CD4-positive, alpha-beta T cell (primary cell): ENCODE data around the gene SEMA3F. TPM values are rescaled to one million over a fixed set of nuclear protein-coding genes. Genes with fewer than 3 reads are reported as not detected.

ENCODE experiments used
- ATAC-seq: fragments of 200-7000 bp; cut with Tn5 transposase; one replicate; pipeline ENCODE4 v1.10.0; 2022; ENCODE audit warnings: mild to moderate bottlenecking; ENCODE audit not compliant: poor library complexity
- CTCF ChIA-PET: fragments of 350-600 bp; sonication (Branson Sonifier 250); formaldehyde crosslinking; loops from one replicate; lab custom pipeline; 2021; ENCODE audit warnings: antibody characterized with exemption, inconsistent platforms; lab: Charles Lee
- POLR2A ChIA-PET: fragments of 350-600 bp; sonication (Branson Sonifier 250); formaldehyde crosslinking; loops from one replicate; lab custom pipeline; 2021; ENCODE audit warnings: antibody characterized with exemption, inconsistent platforms; lab: Charles Lee
- DNase-seq, 14 experiments: peaks; one replicate each; pipeline ENCODE4 v3.0.0-alpha.2; 2013 to 2020; ENCODE audit warnings: mixed read lengths in 2 of 14
- H3K27ac ChIP-seq, 2 donors: one replicate each; pipeline versions ENCODE4 v1.5.1 to v1.7.0; 2013; ENCODE audit warnings: low read length in 2 of 2, low read depth in 1 of 2, mild to moderate bottlenecking in 1 of 2
- H3K27me3 ChIP-seq, 2 experiments: 1 replicate in 1 of 2; 2 replicates in 1 of 2; pipeline versions ENCODE4 v1.6.1 to v1.7.0; 2013; ENCODE audit warnings: low read length in 2 of 2, control low read depth in 1 of 2, mild to moderate bottlenecking in 1 of 2, moderate library complexity in 1 of 2; ENCODE audit not compliant: insufficient read depth in 2 of 2, control insufficient read depth in 1 of 2
- H3K36me3 ChIP-seq: one replicate; pipeline ENCODE4 v1.6.1; 2013; ENCODE audit warnings: low read length, control low read depth; ENCODE audit not compliant: insufficient read depth
- H3K4me1 ChIP-seq: one replicate; pipeline ENCODE4 v1.6.1; 2013; ENCODE audit warnings: low read length, control low read depth; ENCODE audit not compliant: insufficient read depth
- H3K4me3 ChIP-seq: one replicate; pipeline ENCODE4 v1.5.1; 2013; ENCODE audit warnings: mild to moderate bottlenecking, low read length, moderate library complexity
- H3K9me3 ChIP-seq, 2 experiments: 1 replicate in 1 of 2; 2 replicates in 1 of 2; pipeline versions ENCODE4 v1.6.1 to v1.7.0; 2013; ENCODE audit warnings: low read length in 2 of 2, mild to moderate bottlenecking in 2 of 2, control low read depth in 1 of 2, moderate library complexity in 1 of 2; ENCODE audit not compliant: control insufficient read depth in 1 of 2, insufficient read depth in 1 of 2
- H3K27ac Mint-ChIP-seq: one replicate; pipeline ENCODE4 v1.8.0; 2020; ENCODE audit warnings: mixed read lengths
- H3K27me3 Mint-ChIP-seq: one replicate; pipeline ENCODE4 v1.8.0; 2021; ENCODE audit warnings: mixed read lengths
- H3K36me3 Mint-ChIP-seq: one replicate; pipeline ENCODE4 v1.8.0; 2021; ENCODE audit warnings: low read depth, mixed read lengths
- H3K4me1 Mint-ChIP-seq: one replicate; pipeline ENCODE4 v1.8.0; 2021; ENCODE audit warnings: low read depth, mixed read lengths
- H3K4me3 Mint-ChIP-seq: one replicate; pipeline ENCODE4 v1.8.0; 2020; ENCODE audit warnings: mild to moderate bottlenecking, mixed read lengths
- H3K9me3 Mint-ChIP-seq: one replicate; pipeline ENCODE4 v1.8.0; 2020; ENCODE audit warnings: mixed read lengths
- intact Hi-C, 2 experiments: fragments of 100-400 bp; cut with DNase I in 1 of 2; cut with micrococcal nuclease in 1 of 2; formaldehyde crosslinking; loops; one replicate each; pipeline versions ENCODE4 v1.15.1 to v1.9.0; 2023 to 2025; cut with DNase I, micrococcal nuclease
- total RNA-seq, 174 experiments: library from RNA in 2 of 174; stranded (reverse) in 2 of 174; gene quantifications; one replicate each; pipeline ENCODE4 v1.2.3 and lab custom pipeline; 2021 to 2026
- TF ChIP-seq, protein P1 (sequence below): fragments of 200-600 bp; IDR thresholded peaks from one replicate; pipeline ENCODE4 v1.8.0; 2022; ENCODE audit warnings: antibody characterized with exemption, mild to moderate bottlenecking

The SEMA3F gene
- total RNA-seq, 2 experiments from 2014 or later = 0.22 to 1.1 TPM

DNA sequence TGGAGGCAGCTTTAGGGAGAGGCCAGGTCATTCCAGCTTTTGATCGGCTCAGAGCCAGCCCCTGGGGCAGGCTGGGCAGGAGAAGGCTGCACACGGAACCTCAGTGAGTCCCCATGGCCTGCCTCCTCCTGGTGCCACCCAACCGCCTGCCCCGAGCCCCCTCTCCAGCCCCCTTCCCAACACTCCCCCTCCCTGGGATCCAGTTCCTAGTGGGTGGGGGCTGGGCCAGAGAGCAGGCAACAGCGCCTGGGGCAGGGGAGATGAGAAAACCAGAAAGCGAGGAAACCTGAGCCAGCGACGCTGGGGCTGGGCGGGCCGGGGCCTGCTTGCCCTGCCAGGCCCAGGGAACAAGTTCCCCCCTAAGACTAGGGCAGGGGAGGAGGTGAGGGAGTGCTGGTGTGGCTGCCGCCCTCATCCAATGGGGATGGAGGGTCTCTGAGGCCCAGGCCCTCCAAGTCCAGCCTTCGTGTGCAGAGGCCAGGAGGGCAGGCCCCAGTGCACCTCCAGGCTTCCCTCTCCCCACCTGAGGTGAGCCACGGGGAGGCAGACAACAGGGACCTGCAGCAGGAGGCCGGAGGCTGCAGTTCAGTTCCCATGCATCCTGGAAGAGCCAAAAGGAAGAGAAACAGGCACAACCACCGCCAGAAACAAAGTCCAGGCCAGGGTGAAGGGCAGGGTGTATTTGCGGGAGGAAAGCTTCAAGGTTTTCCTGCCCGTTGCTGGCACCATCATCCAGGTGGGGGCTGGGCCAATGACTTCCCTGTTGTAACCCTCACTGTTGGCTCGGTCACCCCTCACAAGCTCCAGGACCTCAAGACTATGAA is 4.0 kb upstream of the SEMA3F start:
- ATAC-seq = no peak
- Histone ChIP-seq H3K9me3 (peaks cover 0 to 2% of the 10 kb centered on the region in 2 experiments), H3K4me1 (peaks cover 14% of the 10 kb centered on the region), H3K27ac (no peak overlapping the region), H3K4me3 (no peak overlapping the region), H3K36me3 (no peaks in the 10 kb centered on the region), H3K27me3 (peaks cover 15 to 17% of the 10 kb centered on the region in 2 experiments)
- Mint-ChIP-seq H3K4me3 (no peak overlapping the region), H3K9me3 (no peaks in the 10 kb centered on the region), H3K27ac (no peak overlapping the region), H3K27me3 (peaks cover 26% of the 10 kb centered on the region), H3K4me1 (peaks cover 20% of the 10 kb centered on the region), H3K36me3 (no peaks in the 10 kb centered on the region)
- TF ChIP-seq, protein P1, sequence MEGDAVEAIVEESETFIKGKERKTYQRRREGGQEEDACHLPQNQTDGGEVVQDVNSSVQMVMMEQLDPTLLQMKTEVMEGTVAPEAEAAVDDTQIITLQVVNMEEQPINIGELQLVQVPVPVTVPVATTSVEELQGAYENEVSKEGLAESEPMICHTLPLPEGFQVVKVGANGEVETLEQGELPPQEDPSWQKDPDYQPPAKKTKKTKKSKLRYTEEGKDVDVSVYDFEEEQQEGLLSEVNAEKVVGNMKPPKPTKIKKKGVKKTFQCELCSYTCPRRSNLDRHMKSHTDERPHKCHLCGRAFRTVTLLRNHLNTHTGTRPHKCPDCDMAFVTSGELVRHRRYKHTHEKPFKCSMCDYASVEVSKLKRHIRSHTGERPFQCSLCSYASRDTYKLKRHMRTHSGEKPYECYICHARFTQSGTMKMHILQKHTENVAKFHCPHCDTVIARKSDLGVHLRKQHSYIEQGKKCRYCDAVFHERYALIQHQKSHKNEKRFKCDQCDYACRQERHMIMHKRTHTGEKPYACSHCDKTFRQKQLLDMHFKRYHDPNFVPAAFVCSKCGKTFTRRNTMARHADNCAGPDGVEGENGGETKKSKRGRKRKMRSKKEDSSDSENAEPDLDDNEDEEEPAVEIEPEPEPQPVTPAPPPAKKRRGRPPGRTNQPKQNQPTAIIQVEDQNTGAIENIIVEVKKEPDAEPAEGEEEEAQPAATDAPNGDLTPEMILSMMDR = no peak
- ChIA-PET CTCF (no interaction called here), POLR2A (no interaction called here)
- DNase-seq = no peak
- intact Hi-C loops = no loop called here

DNA sequence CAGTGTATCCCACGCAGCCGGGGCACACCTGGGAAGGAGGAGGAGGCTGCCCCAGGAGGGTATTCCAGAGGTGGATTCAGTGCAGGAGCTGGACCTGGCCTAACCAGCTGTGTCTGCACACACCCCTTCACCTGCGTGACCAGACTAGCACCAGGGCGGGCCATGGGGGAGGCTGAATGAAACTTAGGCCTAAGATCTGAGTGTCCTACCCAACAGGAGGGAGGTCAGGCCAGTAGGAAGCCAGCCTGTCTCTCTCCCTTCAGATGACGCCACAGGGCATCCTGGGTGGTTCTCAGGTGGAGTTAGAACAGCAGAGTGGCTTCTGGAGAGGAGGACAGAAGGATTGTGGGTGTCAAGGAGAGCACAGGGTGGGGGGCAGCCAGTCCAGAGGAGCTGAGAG is 3.4 kb upstream of the SEMA3F start:
- CTCF ChIA-PET = no interaction called here
- ATAC-seq (no peak), DNase-seq (no peak)
- H3K27me3 Mint-ChIP-seq = peaks cover 32% of the 10 kb centered on the region
- POLR2A ChIA-PET = no interaction called here
- H3K9me3 Mint-ChIP-seq = no peaks in the 10 kb centered on the region
- Histone ChIP-seq H3K36me3 (no peaks in the 10 kb centered on the region), H3K9me3 (peaks cover 0 to 5% of the 10 kb centered on the region in 2 experiments), H3K4me1 (peaks cover 21% of the 10 kb centered on the region), H3K27me3 (peaks cover 21 to 23% of the 10 kb centered on the region in 2 experiments), H3K4me3 (no peak overlapping the region), H3K27ac (no peak overlapping the region)
- intact Hi-C loops = no loop called here
- no peak overlapping the region for H3K27ac Mint-ChIP-seq
- TF ChIP-seq, protein P1 = no peak
- no peaks in the 10 kb centered on the region for H3K36me3 Mint-ChIP-seq
- H3K4me1 Mint-ChIP-seq = peaks cover 22% of the 10 kb centered on the region
- no peak overlapping the region for H3K4me3 Mint-ChIP-seq

DNA sequence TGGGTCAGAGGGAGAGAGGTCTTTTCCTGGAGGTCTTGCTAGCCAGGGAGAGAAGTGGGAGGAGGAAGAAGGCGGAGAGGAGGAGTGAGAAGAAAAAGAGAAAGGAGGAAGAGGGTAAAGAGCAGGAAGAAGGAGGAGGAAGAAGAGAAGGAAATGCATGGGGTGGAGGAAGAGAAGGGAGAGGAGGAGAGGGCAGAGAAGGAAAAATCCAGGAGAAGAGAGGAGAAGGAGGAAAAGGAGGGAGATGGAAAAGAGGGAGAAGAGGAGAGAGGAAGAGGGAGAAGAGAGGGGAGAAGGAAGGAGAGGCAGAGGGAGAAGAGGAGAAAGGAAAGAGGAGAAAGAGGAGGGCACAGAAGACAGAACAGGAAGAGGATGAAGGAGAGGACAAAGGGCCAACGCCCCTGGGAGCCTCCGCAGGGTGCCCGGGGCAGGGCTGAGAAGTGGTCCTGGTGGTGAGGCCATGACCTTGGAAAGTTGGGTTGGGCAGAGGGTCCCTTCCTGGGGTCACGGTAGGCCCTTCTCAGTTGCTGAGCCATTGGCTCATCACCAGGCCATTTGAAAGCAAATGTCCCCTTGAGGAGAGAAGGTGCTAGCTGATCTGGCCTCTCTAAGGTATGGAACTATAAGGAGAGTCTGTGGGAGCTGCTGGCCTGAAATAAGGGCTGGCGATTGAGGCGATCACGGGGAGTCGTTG is 1.2 kb upstream of the SEMA3F start:
- H3K27me3 ChIP-seq = peaks cover 26 to 29% of the 10 kb centered on the region in 2 experiments
- TF ChIP-seq, protein P1 = no peak
- H3K9me3 ChIP-seq = peaks cover 0 to 9% of the 10 kb centered on the region in 2 experiments
- no peak overlapping the region for H3K27ac Mint-ChIP-seq
- ChIA-PET POLR2A (no interaction called here), CTCF (interaction anchor here (0.9 kb wide), 1 partner anchor 31 kb away, joined by 3 read pairs; no protein-coding TSS in a partner anchor)
- H3K27me3 Mint-ChIP-seq = peaks cover 49% of the 10 kb centered on the region
- H3K36me3 ChIP-seq = no peaks in the 10 kb centered on the region
- H3K4me3 ChIP-seq = no peak overlapping the region
- H3K4me3 Mint-ChIP-seq = peak overlapping the region; percentile 83
- intact Hi-C loops = no loop called here
- H3K4me1 Mint-ChIP-seq = peaks cover 22% of the 10 kb centered on the region
- ATAC-seq (no peak), DNase-seq (no peak)
- H3K9me3 Mint-ChIP-seq = no peaks in the 10 kb centered on the region
- H3K4me1 ChIP-seq = peaks cover 23% of the 10 kb centered on the region
- H3K36me3 Mint-ChIP-seq = no peaks in the 10 kb centered on the region
- H3K27ac ChIP-seq = no peak overlapping the region
